HepG2 (cell line): Measurements from ENCODE around the gene ELN. TPM values are rescaled to one million over a fixed set of nuclear protein-coding genes. Genes with fewer than 3 reads are reported as not detected.

Experiments
- ATAC-seq: fragments of 200-7000 bp; cut with Tn5 transposase; 3 replicates; pipeline ENCODE4 v1.9.1; 2020; ENCODE audit warnings: mild to moderate bottlenecking, moderate library complexity
- BruUV-seq: library from RNA; stranded (reverse); fragments of 400-500 nt; replicated peaks from 2 replicates; lab custom pipeline; 2021; lab: Mats Ljungman, UMichigan
- CTCF ChIA-PET: fragments of 300-600 bp; formaldehyde crosslinking; extraction: SDS; loops from one replicate; lab custom pipeline; 2021; ENCODE audit warnings: low total read pairs, inconsistent platforms, low intra/inter-chr PET ratio; lab: Yijun Ruan, JAX
- POLR2A ChIA-PET: fragments of 350-600 bp; sonication (Branson Sonifier 250); formaldehyde crosslinking; loops from one replicate; lab custom pipeline; 2020; ENCODE audit warnings: antibody characterized with exemption, inconsistent platforms; lab: Yijun Ruan, JAX
- DNase-seq: peaks from one replicate; pipeline ENCODE4 v3.0.0-alpha.2; 2015; ENCODE audit warnings: low spot score
- FAIRE-seq: peaks from 3 replicates; lab custom pipeline; 2011; peaks lifted over from hg19 to GRCh38; lab: Jason Lieb, UNC
- H2AFZ ChIP-seq: one replicate; pipeline ENCODE4 v1.6.1; 2011; ENCODE audit warnings: low read length, inconsistent platforms
- H3K27ac ChIP-seq: fragments of 300-600 bp; 3 replicates; pipeline ENCODE4 v1.8.0; 2011; ENCODE audit warnings: mixed run types, mild to moderate bottlenecking, mixed read lengths, low read length, inconsistent platforms; ENCODE audit not compliant: insufficient read depth; ENCODE audit errors: extremely low read length
- H3K27me3 ChIP-seq, 2 experiments: fragments of 200-600 bp in 1 of 2; 2 replicates in 1 of 2; 3 replicates in 1 of 2; pipeline versions ENCODE4 v1.6.0 to v1.8.0; 2011; ENCODE audit warnings: low read length in 2 of 2, mild to moderate bottlenecking in 2 of 2, moderate library complexity in 2 of 2, inconsistent platforms in 1 of 2; ENCODE audit not compliant: insufficient read depth in 2 of 2, control insufficient read depth in 1 of 2
- H3K36me3 ChIP-seq, 2 experiments: fragments of 200-600 bp in 1 of 2; replicated peaks in 1 of 2; 2 replicates in 1 of 2; 3 replicates in 1 of 2; pipeline versions ENCODE4 v1.5.1 to v1.8.0; 2011; ENCODE audit warnings: low read length in 2 of 2, inconsistent platforms in 1 of 2; ENCODE audit not compliant: insufficient read depth in 2 of 2, control insufficient read depth in 1 of 2
- H3K4me1 ChIP-seq: 2 replicates; pipeline ENCODE4 v1.5.1; 2012; ENCODE audit warnings: low read length, inconsistent platforms; ENCODE audit not compliant: insufficient read depth
- H3K4me2 ChIP-seq: 2 replicates; pipeline ENCODE4 v1.6.0; 2011; ENCODE audit warnings: low read depth, low read length, inconsistent platforms
- H3K4me3 ChIP-seq, 3 experiments: fragments of 200-600 bp in 1 of 3; sonication (generic), shearing (Covaris generic) in 1 of 3; replicated peaks in 1 of 3; 2 replicates each; pipeline ENCODE4 v1.5.1; 2011 to 2016; ENCODE audit warnings: low read length in 3 of 3, inconsistent platforms in 2 of 3, low read depth in 2 of 3, mild to moderate bottlenecking in 2 of 3, control low read depth in 1 of 3, mixed read lengths in 1 of 3; ENCODE audit not compliant: insufficient read depth in 1 of 3
- H3K79me2 ChIP-seq: one replicate; pipeline ENCODE4 v1.6.1; 2011; ENCODE audit warnings: low read length, inconsistent platforms; ENCODE audit not compliant: insufficient read depth
- H3K9ac ChIP-seq: 2 replicates; pipeline ENCODE4 v1.6.0; 2011; ENCODE audit warnings: mild to moderate bottlenecking, low read depth, low read length, inconsistent platforms; ENCODE audit not compliant: insufficient read depth
- H3K9me3 ChIP-seq: 2 replicates; pipeline ENCODE4 v1.5.1; 2012; ENCODE audit warnings: mild to moderate bottlenecking, low read length
- H4K20me1 ChIP-seq: 2 replicates; pipeline ENCODE4 v1.6.0; 2011; ENCODE audit warnings: inconsistent platforms, mild to moderate bottlenecking, low read length, moderate library complexity; ENCODE audit not compliant: insufficient read depth
- CEBPZ ChIP-seq: IDR thresholded peaks from 2 replicates; pipeline ENCODE4 v1.6.1; 2012; ENCODE audit warnings: low read length, improper control_type of control experiment
- DNMT3B ChIP-seq: conservative IDR thresholded peaks from 2 replicates; pipeline ENCODE4 v1.6.1; 2016; ENCODE audit warnings: missing biosample characterization, control low read depth
- EZH2 ChIP-seq: conservative IDR thresholded peaks from 2 replicates; pipeline ENCODE4 v1.6.1; 2012; ENCODE audit warnings: mild to moderate bottlenecking, low read depth, low read length, moderate library complexity
- GTF2F1 ChIP-seq: fragments of 150-350 bp; IDR thresholded peaks from 2 replicates; pipeline ENCODE4 v1.6.1; 2014; ENCODE audit warnings: low read length
- KDM2A ChIP-seq: sonication (generic); formaldehyde crosslinking; IDR thresholded peaks from 2 replicates; pipeline ENCODE4 v1.4.0; 2020; ENCODE audit warnings: low read depth, missing genetic modification reagents, borderline replicate concordance
- MTA1 ChIP-seq: sonication (generic); formaldehyde crosslinking; IDR thresholded peaks from 2 replicates; pipeline ENCODE4 v1.4.0; 2020; ENCODE audit warnings: missing genetic modification reagents, mild to moderate bottlenecking, borderline replicate concordance
- MXD4 ChIP-seq: IDR thresholded peaks from 2 replicates; pipeline ENCODE4 v1.6.1; 2016; ENCODE audit warnings: mild to moderate bottlenecking, missing biosample characterization, missing genetic modification reagents
- SKI ChIP-seq: fragments of 450-650 bp; IDR thresholded peaks from one replicate; pipeline ENCODE4 v1.6.1; 2018; ENCODE audit warnings: mild to moderate bottlenecking; ENCODE audit not compliant: partially characterized antibody
- SRSF1 ChIP-seq: fragments of 200-400 bp; formaldehyde crosslinking; optimal IDR thresholded peaks from 2 replicates; pipeline ENCODE3; 2017; ENCODE audit warnings: mild to moderate bottlenecking, low read depth, low read length, moderate library complexity
- ZSCAN25 ChIP-seq: sonication (generic); formaldehyde crosslinking; IDR thresholded peaks from 2 replicates; pipeline ENCODE4 v1.8.0; 2022; ENCODE audit warnings: mild to moderate bottlenecking, missing genetic modification reagents
- ZSCAN30 ChIP-seq: sonication (generic); formaldehyde crosslinking; IDR thresholded peaks from 2 replicates; pipeline ENCODE4 v1.5.0; 2020; ENCODE audit warnings: mild to moderate bottlenecking, missing genetic modification reagents
- whole genome bisulfite sequencing: methylation state at CpG from one replicate; pipeline ENCODE4 v1.1.6; 2017; ENCODE audit warnings: low lambda C conversion rate; 5-methylcytosine and 5-hydroxymethylcytosine counted together
- in situ Hi-C: cut with HindIII; loops from 2 replicates; pipeline ENCODE4 v1.10.0; 2017; ENCODE audit warnings: low pct_unique_long_range_greater_than_20kb; ENCODE audit not compliant: extremely low pct_ligation_motif_present
- intact Hi-C: fragments of 100-400 bp; cut with micrococcal nuclease; formaldehyde crosslinking; loops from one replicate; pipeline ENCODE4 v1.10.0; 2022; ENCODE audit not compliant: unreplicated experiment
- polyA plus RNA-seq, 8 experiments: library from polyadenylated mRNA; depleted of rRNA in 3 of 8; stranded (reverse) in 7 of 8; unstranded in 1 of 8; fragments of >200 nt; fragmentation: Illumina TruSeq in 4 of 8; extraction: Trizol in 4 of 8; gene quantifications; 2 replicates each; pipeline versions ENCODE4 v1.2.1 to v1.2.3, GENCODE V29; 2011 to 2016; ENCODE audit warnings: low read depth in 4 of 8, missing spikeins in 1 of 8, mixed read lengths in 1 of 8; ENCODE audit not compliant: insufficient read depth in 1 of 8
- total RNA-seq, 5 experiments: library from RNA; depleted of rRNA; stranded (reverse); fragments of >200 nt; fragmentation: Illumina TruSeq; extraction: Trizol; gene quantifications; 2 replicates each; pipeline ENCODE4 v1.2.3, GENCODE V29; 2016; ENCODE audit warnings: low read depth in 1 of 5

The ELN gene
- total and polyA plus RNA-seq, 2 of the 13 experiments (the other 11 are each of a cell fraction or from before 2014, with no cell fraction given), result 0.15 to 0.37 TPM

- no peak overlapping the region for H3K27ac ChIP-seq
- H3K4me1 ChIP-seq, result no peaks in the 10 kb centered on the region
- no TSS peak for BruUV-seq
- in situ Hi-C loops (no loop called here), intact Hi-C loops (no loop called here)
- DNase-seq, result no peak
- H4K20me1 ChIP-seq, result no peaks in the 10 kb centered on the region
- no peaks in the 10 kb centered on the region for H3K36me3 ChIP-seq
- no peak overlapping the region for H2AFZ ChIP-seq
- H3K79me2 ChIP-seq, result no peaks in the 10 kb centered on the region
- no peak for TF ChIP-seq ZSCAN25
- no peaks in the 10 kb centered on the region for H3K9me3 ChIP-seq
- H3K27me3 ChIP-seq, result peaks cover 2 to 10% of the 10 kb centered on the region in 2 experiments; a peak in 2 of 5 replicates
- H3K4me3 ChIP-seq, result no peak overlapping the region
- WGBS, result 31% methylated on average over 1 of the region's 1 CpG
- no peak for FAIRE-seq
- no peak for ATAC-seq
- POLR2A ChIA-PET, result no interaction called here
- H3K4me2 ChIP-seq, result no peak overlapping the region
- H3K9ac ChIP-seq, result no peak overlapping the region
- CTCF ChIA-PET, result no interaction called here
Measured at GRCh38 chr7:74074770-74075169, 46.8 kb downstream of the ELN start.

GRCh38 chr7:74078461-74078860 is 50.5 kb downstream of the ELN start:
- Histone ChIP-seq H3K4me3 (no peak overlapping the region), H4K20me1 (no peaks in the 10 kb centered on the region), H3K36me3 (no peaks in the 10 kb centered on the region), H2AFZ (no peak overlapping the region), H3K9ac (no peak overlapping the region), H3K4me1 (peaks cover 9% of the 10 kb centered on the region), H3K27ac (no peak overlapping the region), H3K9me3 (no peaks in the 10 kb centered on the region), H3K4me2 (no peak overlapping the region), H3K27me3 (peaks cover 0 to 1% of the 10 kb centered on the region in 2 experiments; a peak in 1 of 5 replicates), H3K79me2 (no peaks in the 10 kb centered on the region)
- intact Hi-C loops, result no loop called here
- ATAC-seq (no peak), DNase-seq (no peak), FAIRE-seq (no peak)
- WGBS, result 50% methylated on average over 2 of the region's 2 CpGs
- ChIA-PET POLR2A (interaction anchor here (0.7 kb wide), 1 partner anchor 265 kb away, joined by 3 read pairs; no protein-coding TSS in a partner anchor), CTCF (no interaction called here)
- no peak for TF ChIP-seq MTA1 (CRISPR knock-in tag)
- no peak for TF ChIP-seq EZH2
- TF ChIP-seq GTF2F1, result no peak
- no peak for TF ChIP-seq ZSCAN30
- no peak for TF ChIP-seq MXD4
- no peak for TF ChIP-seq SKI
- no peak for TF ChIP-seq KDM2A (CRISPR knock-in tag)
- TF ChIP-seq DNMT3B (CRISPR knock-in tag), result no peak
- TF ChIP-seq SRSF1, result no peak
- TF ChIP-seq CEBPZ, result no peak
- in situ Hi-C loops, result no loop called here
- no TSS peak for BruUV-seq
